Measurements from ENCODE around the gene LEF1.
"Not testable (repeated sequence)": the region's sequence is repeated elsewhere in the genome, so short reads cannot be mapped to it uniquely, and the experiment has no call there.

The LEF1 gene

DNA sequence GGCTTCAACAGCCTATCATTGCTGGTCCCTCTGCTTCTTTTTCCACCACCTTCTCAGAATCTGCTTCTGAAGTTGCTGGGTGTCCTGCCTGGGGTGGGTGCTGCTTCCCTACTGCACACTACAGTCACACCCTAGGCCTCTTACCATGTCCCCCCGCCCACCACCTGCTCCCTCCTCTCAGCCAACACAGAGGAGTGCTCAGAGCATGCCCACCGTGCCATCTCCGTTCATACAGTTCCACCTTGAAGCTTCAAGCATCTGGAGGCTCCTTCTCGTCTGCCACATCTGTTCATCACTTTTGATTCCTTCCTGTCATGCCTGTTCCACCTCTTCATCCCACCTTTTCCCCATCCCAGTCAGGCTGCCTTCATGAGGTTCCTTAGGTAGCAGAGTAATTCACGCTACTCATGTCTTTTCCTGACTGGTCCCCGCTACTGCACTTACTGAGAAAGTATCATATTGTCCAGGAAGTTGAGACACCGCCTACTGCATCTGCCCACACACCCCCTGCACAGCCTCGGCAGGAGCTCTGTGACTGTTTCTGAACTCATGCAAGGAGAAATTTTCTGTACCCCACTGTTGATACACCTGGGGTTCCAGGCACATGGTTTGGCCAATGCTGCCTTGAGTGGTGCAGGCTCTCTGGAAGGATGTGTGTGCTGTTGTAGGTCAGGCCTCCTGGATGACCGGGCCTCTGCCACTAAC lies 139.6 kb downstream of the LEF1 start:
- DNase-seq: no peak

DNA sequence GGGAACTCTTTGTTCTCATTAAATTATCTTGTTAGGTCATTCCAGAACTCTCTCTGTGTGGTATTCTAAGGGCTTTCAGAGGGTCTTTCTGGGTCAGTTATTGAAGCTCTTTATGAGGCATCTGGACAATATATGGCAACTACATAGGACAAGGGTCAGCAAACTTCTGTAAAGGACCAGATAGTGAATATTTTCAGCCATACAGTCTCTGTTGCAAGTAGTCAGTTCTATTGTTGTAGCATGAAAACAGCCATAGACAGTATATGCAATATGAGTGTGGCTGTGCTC lies 143.9 kb downstream of the LEF1 start:
- peak; percentile 13 for DNase-seq

DNA sequence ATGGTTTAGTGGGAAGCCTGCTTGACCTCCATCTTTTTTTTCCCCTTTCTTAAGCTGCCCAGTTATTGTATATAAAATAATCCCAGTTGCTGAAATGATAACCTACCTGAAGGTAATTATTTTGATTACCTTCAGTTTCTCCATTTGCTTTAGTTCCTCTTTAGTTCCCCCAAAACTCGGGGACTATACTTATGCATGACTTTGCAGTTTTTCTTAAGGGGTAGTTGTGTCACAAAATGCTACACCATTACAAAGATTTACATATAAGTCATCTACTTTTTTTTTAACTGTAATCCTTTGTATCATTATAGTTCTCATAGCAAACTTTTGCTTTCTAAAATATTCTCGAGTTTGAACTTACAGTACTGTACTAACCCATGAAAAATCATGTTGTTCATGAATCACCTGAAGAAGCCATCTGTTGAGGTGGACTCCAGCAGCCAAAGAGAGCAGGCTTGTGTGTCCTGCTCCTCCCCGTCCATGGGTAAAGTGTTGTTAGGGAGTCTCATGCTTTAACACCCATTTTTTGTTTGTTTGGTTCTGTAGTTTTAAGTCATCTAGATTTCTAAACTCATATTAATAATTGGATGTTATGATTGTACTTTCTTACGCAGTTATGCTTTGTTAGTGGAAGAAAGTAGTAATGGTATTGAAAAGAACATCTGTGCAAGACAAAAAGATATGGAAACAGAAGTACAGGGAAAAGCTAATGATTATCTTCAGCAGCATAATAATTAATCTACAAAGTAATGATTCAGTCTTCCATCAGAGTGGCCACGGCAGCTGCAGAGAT lies 144.5 kb downstream of the LEF1 start:
- peak; percentile 25 for DNase-seq

DNA sequence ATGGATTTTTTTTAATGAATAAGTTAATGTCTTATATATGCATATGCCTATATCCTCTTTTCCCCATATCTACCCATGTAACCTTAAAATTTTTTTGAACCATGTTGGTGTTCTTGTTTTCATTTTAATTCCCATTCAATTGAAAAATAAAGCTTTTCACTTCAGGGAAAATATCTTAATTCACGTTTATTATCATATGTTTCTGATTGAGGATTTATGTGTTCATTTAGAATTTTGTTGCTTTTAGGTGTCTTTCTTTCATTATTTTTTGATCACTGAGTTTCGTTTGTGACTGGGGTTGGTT lies 149.9 kb downstream of the LEF1 start:
- DNase-seq: no peak

DNA sequence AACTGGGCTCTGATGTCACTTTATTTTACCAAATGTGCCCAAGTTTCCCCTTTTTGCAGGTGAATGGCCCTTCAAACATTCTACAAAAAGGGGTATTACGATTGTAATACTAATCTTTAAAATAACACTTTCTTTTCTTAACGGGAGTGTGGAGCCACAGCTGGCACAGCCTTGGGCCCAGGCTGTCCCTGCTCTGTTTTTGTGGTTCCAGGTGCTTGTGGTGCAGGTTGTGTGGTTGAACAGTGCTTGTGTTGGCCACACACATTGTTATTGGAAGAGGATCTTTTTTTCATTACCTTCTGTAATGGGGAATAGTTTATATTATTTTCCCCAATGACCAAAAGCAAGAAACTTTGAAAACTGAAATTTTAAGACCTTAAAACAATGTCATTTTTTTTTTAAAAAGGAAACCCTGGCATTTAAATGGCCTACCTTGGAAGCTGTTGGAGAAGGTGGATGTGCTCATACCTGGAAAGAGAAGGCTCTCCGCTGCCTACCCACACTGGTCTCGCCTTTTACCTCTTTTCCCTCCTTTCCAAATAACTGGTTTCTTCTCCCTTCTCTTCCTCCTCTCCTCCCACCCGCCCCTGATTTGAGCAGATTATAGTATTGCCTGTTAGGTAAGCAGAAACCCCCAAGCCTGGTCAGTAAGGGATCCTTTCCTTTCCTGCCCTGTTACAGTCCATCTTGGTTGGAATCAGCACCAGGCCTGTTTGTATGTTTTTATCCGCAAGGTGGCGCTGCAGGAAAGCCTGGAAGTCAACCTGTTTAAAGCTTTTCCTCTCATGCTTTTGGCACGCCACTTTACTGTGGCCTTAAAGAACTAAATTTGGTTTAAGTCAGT lies 150.5 kb downstream of the LEF1 start:
- peak; percentile 61 for DNase-seq

DNA sequence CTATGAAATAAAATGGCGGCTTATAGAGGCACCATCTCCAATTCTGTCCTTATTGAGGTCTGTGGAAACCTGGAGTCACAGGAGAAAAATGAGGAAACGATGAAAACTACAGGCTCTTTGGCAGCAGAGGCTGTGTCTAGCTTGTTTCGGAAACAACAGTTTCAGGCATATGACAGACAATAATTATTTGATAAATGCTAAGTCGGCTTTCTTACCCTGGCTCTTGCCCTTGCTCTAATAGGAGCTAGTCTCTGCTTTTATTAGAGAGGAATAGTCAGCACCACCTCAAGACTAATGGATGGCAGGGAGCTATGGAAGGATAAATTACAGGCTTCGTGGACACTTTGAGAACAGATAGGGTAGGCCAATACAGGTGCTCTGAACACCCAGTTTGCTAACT lies 154.8 kb downstream of the LEF1 start:
- no peak for DNase-seq

DNA sequence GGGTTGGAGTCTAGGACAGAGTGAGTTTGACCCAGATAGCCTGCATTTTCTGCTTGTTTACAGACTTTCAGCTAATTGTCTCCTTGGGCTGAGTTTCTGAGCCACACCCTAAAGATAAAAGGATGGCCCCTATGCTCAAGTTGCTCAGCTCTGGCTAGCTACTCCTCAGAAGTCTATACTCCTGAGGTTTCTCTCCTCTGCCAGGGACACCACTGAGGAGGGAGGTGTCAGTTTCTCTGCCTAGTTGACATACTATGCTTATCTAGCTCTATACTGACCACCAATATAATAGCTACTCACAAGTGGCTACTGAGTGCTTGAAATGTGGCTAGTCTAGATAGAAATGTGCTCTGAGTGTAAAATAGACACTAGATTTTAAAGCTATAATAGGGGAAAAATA lies 155.4 kb downstream of the LEF1 start:
- no peak for DNase-seq

DNA sequence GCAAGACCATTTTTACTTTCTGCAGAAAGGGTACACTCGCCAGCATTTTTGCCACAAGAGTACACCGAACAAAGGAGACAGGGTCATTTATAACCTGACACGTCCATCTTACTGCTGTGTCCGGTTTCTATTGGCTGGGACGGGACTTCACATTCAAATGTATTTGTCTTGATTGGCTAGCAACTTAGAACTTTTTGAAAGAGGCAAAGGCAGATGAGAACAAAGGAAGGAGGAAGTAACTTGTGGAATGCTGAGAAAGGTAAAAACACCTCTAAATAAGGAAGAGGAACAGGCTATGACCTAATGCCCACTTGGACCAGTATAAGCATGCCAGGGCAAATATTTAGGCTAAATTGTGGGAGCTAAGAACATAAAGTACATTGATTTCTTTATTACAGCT lies 156.3 kb downstream of the LEF1 start:
- DNase-seq: not testable (repeated sequence)

DNA sequence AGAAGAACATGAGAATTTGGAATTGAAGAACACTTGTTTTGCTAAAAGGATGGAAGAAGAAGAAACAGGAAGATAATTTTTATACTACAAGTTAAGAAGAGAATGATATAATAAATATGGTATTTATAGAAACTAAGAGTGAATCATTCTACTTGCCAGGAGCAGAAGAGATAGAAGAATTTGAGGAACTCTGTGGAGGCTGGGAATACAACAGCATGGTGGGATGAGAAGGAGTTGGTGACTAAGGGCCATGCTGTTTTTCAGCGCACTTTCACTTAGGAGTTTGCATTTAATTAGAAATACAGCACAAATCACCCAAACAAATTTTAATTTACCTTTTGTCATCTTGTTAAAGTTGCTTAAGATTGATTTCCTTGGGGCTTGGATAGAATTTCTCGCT lies 158.6 kb downstream of the LEF1 start:
- no peak for DNase-seq

DNA sequence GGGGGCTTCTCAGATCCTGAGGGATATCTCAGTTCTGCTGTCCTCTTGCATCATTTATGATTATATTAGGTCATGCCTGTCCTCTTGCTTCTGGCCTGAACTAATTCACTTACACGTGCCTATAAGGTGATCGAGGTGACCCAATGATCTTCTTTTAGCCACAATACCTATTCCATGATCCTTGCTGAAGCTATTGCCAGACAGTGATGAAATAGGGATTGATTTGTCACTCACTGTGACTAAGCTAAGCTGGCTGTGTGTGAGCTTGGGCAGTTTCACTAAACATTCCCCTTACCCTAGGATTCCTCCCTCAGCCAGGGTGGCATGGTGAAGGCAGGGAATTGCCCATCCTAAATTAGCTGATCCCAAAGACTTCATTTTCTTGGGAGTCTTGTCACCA lies 160.0 kb downstream of the LEF1 start:
- no peak for DNase-seq

DNA sequence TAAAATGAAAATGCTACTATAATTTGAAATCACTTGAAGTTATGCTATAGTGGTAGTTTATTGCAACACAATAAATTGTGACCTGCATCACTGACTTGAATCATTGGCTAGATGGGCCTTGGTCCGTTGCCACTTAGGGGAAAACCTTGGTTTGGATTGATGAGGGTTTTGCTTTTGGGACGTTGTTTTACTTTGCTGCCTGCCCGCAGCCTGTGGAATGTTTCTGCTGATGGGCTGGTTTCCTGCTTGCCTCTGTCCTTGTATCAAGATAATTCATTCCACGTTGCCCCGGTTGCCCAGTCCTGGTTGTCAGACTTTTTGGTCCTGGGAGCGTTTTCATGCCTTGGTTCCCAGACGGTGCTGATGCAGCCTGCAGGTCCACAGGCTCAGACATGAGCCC lies 160.7 kb downstream of the LEF1 start:
- DNase-seq: no peak

DNA sequence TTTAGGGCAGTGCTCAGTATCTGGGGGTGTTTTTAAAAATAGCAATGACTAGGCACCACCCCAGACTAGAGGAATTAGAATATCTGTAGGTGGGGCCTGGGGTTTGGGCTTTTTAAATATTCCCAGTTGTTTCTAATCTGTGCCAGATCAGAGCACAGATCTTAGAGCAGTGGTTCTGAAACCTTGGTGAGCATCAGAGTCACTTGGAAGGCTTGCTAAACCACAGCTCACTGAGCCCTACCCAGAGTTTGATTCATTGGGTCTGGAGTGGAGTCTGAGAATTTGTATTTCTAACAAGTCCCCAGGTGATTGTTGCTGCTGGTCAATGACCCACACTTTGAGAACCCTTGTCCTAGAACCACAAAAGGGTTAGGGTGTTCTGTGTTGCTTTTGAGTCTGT lies 162.4 kb downstream of the LEF1 start:
- DNase-seq: no peak

DNA sequence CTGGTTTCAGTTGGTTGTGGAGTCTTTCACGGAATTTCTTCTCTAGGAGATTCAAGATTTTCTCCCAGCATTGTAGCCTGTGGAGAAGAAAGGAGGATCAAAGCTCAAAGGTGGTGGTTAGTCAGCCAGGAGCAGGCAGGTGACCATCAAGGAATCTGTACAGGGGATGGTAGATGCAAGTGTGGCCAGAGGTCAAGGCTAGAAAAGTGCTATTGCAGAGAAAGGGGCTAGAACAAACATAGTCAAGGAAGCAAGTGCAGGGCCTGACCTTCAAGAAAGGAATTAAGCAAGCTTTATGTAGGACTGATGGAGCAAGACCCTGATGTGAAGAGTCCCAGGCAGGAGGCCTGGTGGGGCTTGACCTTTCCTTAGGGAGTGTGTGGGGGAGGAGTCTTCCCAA lies 162.9 kb downstream of the LEF1 start:
- DNase-seq: no peak

DNA sequence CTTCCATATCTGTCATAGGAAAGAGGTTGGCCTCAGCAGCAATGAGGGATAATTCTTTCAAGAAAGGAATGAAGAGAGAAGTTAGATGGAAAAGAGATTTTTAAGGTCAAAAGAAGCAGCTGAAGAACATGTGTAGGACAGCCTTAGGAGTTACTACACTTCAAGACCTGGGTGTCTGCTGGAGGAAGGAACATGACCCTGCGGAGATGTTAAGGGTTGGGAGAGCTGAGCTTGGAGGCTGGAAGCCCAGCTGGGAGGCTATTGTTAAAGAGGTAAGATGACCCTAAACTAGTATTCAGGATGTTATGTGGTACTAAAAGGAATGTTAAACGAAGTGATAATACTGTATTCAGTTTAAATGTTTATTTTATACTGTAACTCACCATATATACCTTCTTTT lies 164.1 kb downstream of the LEF1 start:
- DNase-seq: no peak

DNA sequence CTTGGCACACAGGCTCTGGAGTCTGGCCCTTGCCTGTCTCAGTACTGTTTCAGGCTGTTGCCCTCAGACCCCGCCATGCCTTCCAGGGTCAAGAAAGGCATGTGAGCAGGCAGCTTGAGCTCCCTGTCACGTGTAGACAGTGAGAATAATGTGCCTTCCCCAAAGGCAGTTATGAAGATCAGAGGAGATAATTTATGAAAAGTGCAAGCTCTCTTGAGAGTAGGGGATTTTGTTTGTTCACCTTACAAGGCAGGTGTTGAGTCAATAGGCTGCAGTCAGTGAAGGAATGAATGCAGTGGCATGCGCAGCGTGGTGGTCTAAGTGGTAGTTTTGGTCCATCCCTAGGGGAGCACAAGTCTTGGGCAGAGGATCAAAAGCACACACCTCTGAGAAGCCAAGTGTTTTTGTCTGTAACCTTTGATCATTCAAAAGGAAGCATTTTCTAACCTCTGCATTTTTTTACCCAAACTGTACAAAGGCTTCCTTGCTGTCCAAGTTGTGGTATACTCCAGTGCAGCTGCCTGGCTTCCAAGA lies 164.7 kb downstream of the LEF1 start:
- no peak for DNase-seq

DNA sequence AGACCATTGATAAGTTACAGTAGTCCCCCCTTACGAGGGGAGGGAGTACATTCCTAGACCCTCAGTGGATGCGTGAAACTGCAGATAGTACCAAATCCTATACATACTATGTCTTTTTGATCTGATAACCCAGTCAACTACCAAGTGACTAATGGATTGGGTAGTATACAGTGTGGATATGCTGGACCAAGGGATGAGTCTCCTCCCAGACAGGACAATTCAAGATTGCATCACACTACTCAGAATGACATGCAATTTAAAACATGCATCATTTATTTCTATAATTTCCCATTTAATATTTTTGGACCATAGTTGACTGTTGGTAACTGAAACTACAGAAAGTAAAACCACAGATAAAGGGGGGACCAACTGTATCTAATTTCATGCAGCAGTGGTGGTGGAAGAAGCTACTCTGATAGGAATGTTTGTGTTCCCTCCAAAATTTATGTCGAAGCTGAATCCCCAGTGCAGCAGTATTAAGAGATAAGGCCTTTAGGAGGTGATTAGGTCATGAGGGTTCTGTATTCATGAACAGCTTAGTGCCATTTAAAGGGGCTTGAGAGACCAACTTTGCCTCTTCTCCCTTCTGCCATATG lies 167.1 kb downstream of the LEF1 start:
- no peak for DNase-seq

DNA sequence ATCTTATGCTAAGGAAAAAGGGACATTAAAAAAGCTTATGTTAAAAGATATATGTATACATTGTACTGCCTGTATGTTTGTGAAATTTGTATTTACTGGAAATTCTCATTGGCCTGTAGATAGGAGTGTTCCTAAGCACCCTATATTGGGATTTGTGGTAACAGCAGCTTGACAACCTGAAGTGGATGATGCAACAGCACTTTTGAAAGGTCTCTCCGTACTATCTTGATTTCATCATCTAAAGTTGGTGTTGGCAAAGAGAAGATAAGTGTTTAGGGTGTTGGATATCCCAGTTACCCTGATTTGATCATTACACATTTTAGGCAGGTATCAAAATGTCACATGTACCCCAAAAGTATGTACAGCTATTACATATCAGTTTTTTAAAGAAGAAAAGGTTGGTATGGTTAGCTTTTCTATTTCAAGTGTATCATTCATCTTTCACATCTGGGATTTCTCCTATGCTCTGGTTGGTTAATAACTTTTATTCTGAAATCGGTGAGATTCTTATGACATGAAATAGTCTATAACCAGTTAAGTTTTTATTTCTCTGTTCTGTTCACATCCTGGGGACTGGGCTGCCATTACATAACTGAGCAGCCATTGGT lies 168.7 kb downstream of the LEF1 start:
- DNase-seq: no peak

DNA sequence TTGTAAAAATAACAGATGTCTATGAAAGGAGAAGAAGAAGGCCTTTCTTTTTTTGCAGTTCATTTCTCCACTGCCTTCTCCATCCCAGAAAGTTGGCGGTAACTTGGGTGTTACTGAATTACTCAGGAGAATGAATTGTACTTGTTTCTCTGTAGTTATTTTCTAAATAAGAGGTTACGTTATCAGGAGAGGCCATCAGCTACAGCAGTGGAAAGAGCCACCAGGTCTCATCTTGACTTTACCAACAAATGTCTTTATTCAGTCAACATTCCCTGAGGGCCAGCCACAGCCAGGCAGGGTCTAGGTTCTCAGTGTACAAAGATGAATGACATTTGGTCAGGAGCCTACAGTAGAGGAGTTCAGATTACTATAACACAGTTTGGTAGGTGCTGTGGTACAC lies 170.9 kb downstream of the LEF1 start:
- DNase-seq: peak; percentile 1
